ENCODE results near the gene SIPA1L3. TPM values are rescaled to one million over a fixed set of nuclear protein-coding genes. Genes with fewer than 3 reads are reported as not detected.

The SIPA1L3 gene
- total RNA-seq, 2 experiments from 2014 or later: 15.5 to 17.7 TPM

DNA sequence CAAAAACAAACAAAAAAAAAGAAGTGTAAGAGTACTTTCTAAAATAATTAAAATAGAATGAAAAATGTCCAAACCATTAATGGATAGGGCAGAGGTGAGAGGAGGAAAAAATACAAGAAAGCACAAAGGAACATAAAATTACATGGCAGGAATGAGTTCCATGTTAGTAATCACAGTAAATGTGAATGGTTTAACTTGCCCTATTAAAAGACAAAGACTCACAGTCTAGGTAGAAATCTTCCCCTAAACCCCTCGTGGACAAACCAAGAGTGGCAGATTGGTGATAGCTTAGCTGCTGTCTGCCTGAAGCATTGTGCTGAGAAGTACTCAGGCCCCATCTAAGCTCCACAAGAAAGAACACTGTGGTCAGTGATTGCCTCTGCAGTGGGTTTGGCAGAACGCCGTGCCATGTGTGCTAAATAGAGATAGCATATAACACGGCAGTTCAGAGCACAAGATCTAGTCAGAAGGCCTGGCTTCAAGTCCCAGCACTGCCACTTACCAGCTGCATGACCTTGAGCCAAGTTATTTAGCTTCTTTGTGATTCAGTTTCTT is 213.5 kb downstream of the SIPA1L3 start:
- H3K27ac Mint-ChIP-seq: no peak overlapping the region

GRCh38 chr19:38122402-38123093 is 215.5 kb downstream of the SIPA1L3 start:
- Histone ChIP-seq H3K36me3 (ENCODE audit: insufficient read depth, low read length) (peaks cover 16% of the 10 kb centered on the region), H3K9me3 (ENCODE audit: control insufficient read depth in 1 of 2, insufficient read depth in 1 of 2, low read length in 2 of 2) (peaks cover 0 to 42% of the 10 kb centered on the region in 2 experiments), H3K4me3 (ENCODE audit: low read length) (no peak overlapping the region), H3K4me1 (ENCODE audit: insufficient read depth, low read length) (no peaks in the 10 kb centered on the region), H3K27me3 (ENCODE audit: control insufficient read depth in 1 of 2, insufficient read depth in 2 of 2, low read length in 2 of 2) (no peaks in the 10 kb centered on the region), H3K27ac (ENCODE audit: low read depth in 1 of 2, low read length in 2 of 2) (no peak overlapping the region)
- H3K36me3 Mint-ChIP-seq (ENCODE audit: low read depth): peaks cover 68% of the 10 kb centered on the region
- no peaks in the 10 kb centered on the region for H3K27me3 Mint-ChIP-seq
- intact Hi-C loops (cut with DNase I, micrococcal nuclease): no loop called here
- H3K27ac Mint-ChIP-seq: no peak overlapping the region
- ATAC-seq (ENCODE audit: poor library complexity) (no peak), DNase-seq (no peak)
- H3K4me3 Mint-ChIP-seq: no peak overlapping the region
- H3K9me3 Mint-ChIP-seq: no peaks in the 10 kb centered on the region
- no peak for TF ChIP-seq CTCF (IDR thresholded peaks at IDR 0.05)
- POLR2A ChIA-PET: no interaction called here
- H3K4me1 Mint-ChIP-seq (ENCODE audit: low read depth): no peaks in the 10 kb centered on the region
- CTCF ChIA-PET: interaction anchor here (0.7 kb wide), 1 partner anchor 336 kb away, joined by 3 read pairs; no protein-coding TSS in a partner anchor

More for the DNA sequence above, 213.5 kb downstream of the SIPA1L3 start:
- no peak overlapping the region for H3K4me3 Mint-ChIP-seq
- DNase-seq (no peak), ATAC-seq (ENCODE audit: poor library complexity) (no peak)
- POLR2A ChIA-PET: no interaction called here
- H3K4me3 ChIP-seq (ENCODE audit: low read length): no peak overlapping the region
- H3K4me1 Mint-ChIP-seq (ENCODE audit: low read depth): peaks cover 4% of the 10 kb centered on the region
- peaks cover 66% of the 10 kb centered on the region for H3K36me3 Mint-ChIP-seq (ENCODE audit: low read depth)
- CTCF ChIA-PET: no interaction called here
- H3K27ac ChIP-seq (ENCODE audit: low read depth in 1 of 2, low read length in 2 of 2): no peak overlapping the region
- intact Hi-C loops (cut with DNase I, micrococcal nuclease): no loop called here
- H3K27me3 Mint-ChIP-seq: no peaks in the 10 kb centered on the region
- no peaks in the 10 kb centered on the region for H3K4me1 ChIP-seq (ENCODE audit: insufficient read depth, low read length)
- TF ChIP-seq CTCF (IDR thresholded peaks at IDR 0.05): no peak
- no peaks in the 10 kb centered on the region for H3K27me3 ChIP-seq (ENCODE audit: control insufficient read depth in 1 of 2, insufficient read depth in 2 of 2, low read length in 2 of 2)
- peaks cover 16% of the 10 kb centered on the region for H3K36me3 ChIP-seq (ENCODE audit: insufficient read depth, low read length)
- H3K9me3 Mint-ChIP-seq: no peaks in the 10 kb centered on the region
- H3K9me3 ChIP-seq (ENCODE audit: control insufficient read depth in 1 of 2, insufficient read depth in 1 of 2, low read length in 2 of 2): peaks cover 0 to 46% of the 10 kb centered on the region in 2 experiments

DNA sequence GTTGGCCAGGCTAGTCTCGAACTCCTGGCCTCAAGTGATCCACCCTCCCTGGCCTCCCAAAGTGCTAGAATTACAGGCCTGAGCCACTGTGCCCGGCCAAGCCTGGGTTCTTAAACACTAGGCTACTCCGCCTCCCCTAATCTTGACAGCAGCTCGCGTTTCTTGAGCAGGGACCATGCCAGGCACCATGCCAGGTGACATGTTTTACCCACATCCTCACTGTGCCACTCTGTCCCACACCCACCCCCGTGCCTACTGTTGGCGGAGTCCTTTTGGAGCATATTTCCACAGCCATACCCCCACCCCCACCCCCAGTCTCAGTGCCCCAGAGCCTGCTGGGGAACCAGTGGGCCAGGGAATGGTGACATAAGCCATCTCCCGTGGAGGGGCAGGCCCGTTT is 218.2 kb downstream of the SIPA1L3 start:
- POLR2A ChIA-PET: no interaction called here
- no peak overlapping the region for H3K4me3 ChIP-seq (ENCODE audit: low read length)
- Mint-ChIP-seq H3K27me3 (no peaks in the 10 kb centered on the region), H3K4me3 (no peak overlapping the region), H3K4me1 (ENCODE audit: low read depth) (no peaks in the 10 kb centered on the region), H3K36me3 (ENCODE audit: low read depth) (peaks cover 41% of the 10 kb centered on the region), H3K9me3 (no peaks in the 10 kb centered on the region), H3K27ac (no peak overlapping the region)
- no peaks in the 10 kb centered on the region for H3K27me3 ChIP-seq (ENCODE audit: control insufficient read depth in 1 of 2, insufficient read depth in 2 of 2, low read length in 2 of 2)
- H3K9me3 ChIP-seq (ENCODE audit: control insufficient read depth in 1 of 2, insufficient read depth in 1 of 2, low read length in 2 of 2): peaks cover 0 to 29% of the 10 kb centered on the region in 2 experiments
- peaks cover 5% of the 10 kb centered on the region for H3K36me3 ChIP-seq (ENCODE audit: insufficient read depth, low read length)
- no peak for DNase-seq
- intact Hi-C loops (cut with DNase I, micrococcal nuclease): no loop called here
- H3K4me1 ChIP-seq (ENCODE audit: insufficient read depth, low read length): no peaks in the 10 kb centered on the region
- no peak for ATAC-seq (ENCODE audit: poor library complexity)
- CTCF ChIA-PET: no interaction called here
- H3K27ac ChIP-seq (ENCODE audit: low read depth in 1 of 2, low read length in 2 of 2): no peak overlapping the region
- TF ChIP-seq CTCF (IDR thresholded peaks at IDR 0.05): no peak
